ENCODE data around the gene FAM78A. TPM values are rescaled to one million over a fixed set of nuclear protein-coding genes. Genes with fewer than 3 reads are reported as not detected.

FAM78A gene
- total RNA-seq, 1 experiment from 2014 or later, result 1.3 TPM

DNA sequence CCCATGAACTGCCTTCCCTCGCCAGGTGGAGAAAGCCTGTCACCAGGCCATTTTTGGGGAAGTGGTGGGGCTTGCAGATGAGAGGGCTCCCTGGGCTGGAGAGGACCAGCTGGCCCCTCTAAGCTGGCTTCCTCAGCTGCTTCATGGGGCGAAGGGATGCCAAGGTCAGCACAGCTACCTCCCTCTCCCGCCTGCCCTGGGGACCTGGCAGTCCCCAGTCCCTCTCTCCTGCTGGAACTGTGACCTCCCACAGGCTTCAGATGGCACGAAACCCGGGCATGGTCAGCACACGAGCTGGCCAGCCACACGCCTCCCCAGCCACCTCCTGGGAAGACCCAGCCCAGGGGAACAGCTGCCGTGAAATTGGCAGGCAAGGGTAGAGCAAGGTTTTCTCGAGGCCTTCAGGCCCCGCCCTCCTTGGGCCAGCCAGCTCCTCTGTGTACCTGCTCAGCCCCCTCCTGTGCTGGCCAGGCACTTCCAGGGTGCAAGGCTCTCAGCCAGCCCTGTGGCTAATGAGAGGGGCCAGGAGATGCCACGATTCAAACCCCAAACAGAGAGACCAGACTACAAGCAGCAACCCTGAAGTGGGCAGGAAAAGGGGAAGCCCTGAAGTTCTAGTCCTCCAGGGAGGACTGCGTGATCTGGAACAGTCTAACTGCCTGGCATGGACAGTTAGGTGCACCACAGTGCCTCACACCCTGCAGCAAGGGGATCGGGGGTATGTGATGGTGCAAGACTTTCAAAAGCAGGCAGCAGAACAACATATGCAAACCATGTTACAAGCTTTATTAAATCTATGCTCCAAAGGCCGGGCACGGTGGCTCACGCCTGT is 26.1 kb upstream of the FAM78A start:
- Histone ChIP-seq H2AFZ (no peak overlapping the region), H3K27ac (no peak overlapping the region), H4K20me1 (ENCODE audit: insufficient read depth) (no peaks in the 10 kb centered on the region), H3K4me3 (no peak overlapping the region), H3K79me2 (ENCODE audit: low read depth) (no peaks in the 10 kb centered on the region), H3K4me1 (replicated peaks; ENCODE audit: insufficient read depth) (peaks cover 15% of the 10 kb centered on the region), H3K4me2 (no peak overlapping the region), H3K9me2 (ENCODE audit: insufficient read depth) (no peaks in the 10 kb centered on the region), H3K27me3 (ENCODE audit: insufficient read depth, low read depth) (no peaks in the 10 kb centered on the region), H3F3A (ENCODE audit: insufficient read depth, low read depth) (peaks cover 18% of the 10 kb centered on the region; the same call in 1 of the 2 replicates), H3K36me3 (ENCODE audit: low read depth) (no peaks in the 10 kb centered on the region), H3K9me3 (ENCODE audit: insufficient read depth, low read depth) (no peaks in the 10 kb centered on the region)
- BruUV-seq (replicated peaks), result no TSS peak
- no peak for TF ChIP-seq EZH2 (IDR thresholded peaks at IDR 0.05; ENCODE audit: low read depth)
- TF ChIP-seq, protein P1, sequence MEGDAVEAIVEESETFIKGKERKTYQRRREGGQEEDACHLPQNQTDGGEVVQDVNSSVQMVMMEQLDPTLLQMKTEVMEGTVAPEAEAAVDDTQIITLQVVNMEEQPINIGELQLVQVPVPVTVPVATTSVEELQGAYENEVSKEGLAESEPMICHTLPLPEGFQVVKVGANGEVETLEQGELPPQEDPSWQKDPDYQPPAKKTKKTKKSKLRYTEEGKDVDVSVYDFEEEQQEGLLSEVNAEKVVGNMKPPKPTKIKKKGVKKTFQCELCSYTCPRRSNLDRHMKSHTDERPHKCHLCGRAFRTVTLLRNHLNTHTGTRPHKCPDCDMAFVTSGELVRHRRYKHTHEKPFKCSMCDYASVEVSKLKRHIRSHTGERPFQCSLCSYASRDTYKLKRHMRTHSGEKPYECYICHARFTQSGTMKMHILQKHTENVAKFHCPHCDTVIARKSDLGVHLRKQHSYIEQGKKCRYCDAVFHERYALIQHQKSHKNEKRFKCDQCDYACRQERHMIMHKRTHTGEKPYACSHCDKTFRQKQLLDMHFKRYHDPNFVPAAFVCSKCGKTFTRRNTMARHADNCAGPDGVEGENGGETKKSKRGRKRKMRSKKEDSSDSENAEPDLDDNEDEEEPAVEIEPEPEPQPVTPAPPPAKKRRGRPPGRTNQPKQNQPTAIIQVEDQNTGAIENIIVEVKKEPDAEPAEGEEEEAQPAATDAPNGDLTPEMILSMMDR (conservative IDR thresholded peaks at IDR 0.05), result no peak
- DNase-seq, result no peak
- intact Hi-C loops (cut with micrococcal nuclease; ENCODE audit: unreplicated experiment), result no loop called here
- CTCF ChIA-PET, result no interaction called here
- POLR2A ChIA-PET (ENCODE audit: unreplicated experiment), result interaction anchor here (0.6 kb wide), 1 partner anchor 9 kb away, joined by 21 read pairs; no protein-coding TSS in a partner anchor

DNA sequence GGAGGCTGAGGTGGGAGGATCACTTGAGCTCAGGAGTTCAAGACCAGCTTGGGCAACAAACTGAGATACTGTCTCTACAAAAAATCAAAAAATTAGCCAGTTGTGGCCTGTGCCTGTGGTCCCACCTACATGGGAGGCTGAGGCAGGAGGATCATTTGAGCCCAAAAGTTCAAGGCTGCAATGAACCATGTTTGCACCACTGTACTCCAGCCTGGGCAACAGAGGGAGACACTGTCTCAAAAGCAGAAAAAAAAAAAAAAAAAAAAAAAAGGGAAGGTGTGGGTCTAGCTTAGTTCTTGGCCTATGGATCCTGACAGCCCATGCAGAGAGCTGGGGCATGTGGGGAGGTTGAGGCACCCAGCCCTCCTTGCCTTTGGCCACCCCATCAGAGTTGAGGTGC is 24.1 kb upstream of the FAM78A start:
- no TSS peak for BruUV-seq (replicated peaks)
- Histone ChIP-seq H3K4me3 (no peak overlapping the region), H3K9me2 (ENCODE audit: insufficient read depth) (no peaks in the 10 kb centered on the region), H3K4me2 (no peak overlapping the region), H4K20me1 (ENCODE audit: insufficient read depth) (no peaks in the 10 kb centered on the region), H3K4me1 (replicated peaks; ENCODE audit: insufficient read depth) (peaks cover 11% of the 10 kb centered on the region), H3F3A (ENCODE audit: insufficient read depth, low read depth) (peaks cover 14% of the 10 kb centered on the region; the same call in 1 of the 2 replicates), H2AFZ (no peak overlapping the region), H3K27ac (no peak overlapping the region), H3K9me3 (ENCODE audit: insufficient read depth, low read depth) (no peaks in the 10 kb centered on the region), H3K79me2 (ENCODE audit: low read depth) (no peaks in the 10 kb centered on the region), H3K27me3 (ENCODE audit: insufficient read depth, low read depth) (no peaks in the 10 kb centered on the region), H3K36me3 (ENCODE audit: low read depth) (no peaks in the 10 kb centered on the region)
- intact Hi-C loops (cut with micrococcal nuclease; ENCODE audit: unreplicated experiment), result no loop called here
- POLR2A ChIA-PET (ENCODE audit: unreplicated experiment), result no interaction called here
- CTCF ChIA-PET, result interaction anchor here (0.6 to 0.7 kb wide), 2 partner anchors 30 to 34 kb away, joined by 7 to 13 read pairs; no protein-coding TSS in a partner anchor
- no peak for TF ChIP-seq EZH2 (IDR thresholded peaks at IDR 0.05; ENCODE audit: low read depth)
- TF ChIP-seq, protein P1 (conservative IDR thresholded peaks at IDR 0.05), result no peak
- DNase-seq, result no peak

DNA sequence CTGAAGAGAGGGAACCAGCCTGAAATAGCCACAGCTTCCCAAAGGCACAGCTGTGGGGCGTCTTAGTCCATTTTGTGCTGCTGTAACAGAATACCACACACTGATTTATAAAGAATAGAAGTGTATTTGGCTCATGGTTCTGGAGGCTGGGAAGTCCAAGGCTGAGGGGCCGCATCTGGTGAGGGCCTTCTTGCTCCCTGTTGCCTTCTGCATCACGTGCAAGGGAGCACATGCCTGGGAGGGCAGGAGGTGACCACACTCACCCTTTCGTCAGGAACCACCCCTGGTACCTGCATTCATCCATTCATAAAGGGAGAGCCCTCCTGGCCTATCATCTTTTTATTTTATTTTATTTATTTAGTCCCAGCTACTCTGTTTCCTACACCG is 23.6 kb upstream of the FAM78A start:
- H3K4me3 ChIP-seq, result no peak overlapping the region
- intact Hi-C loops (cut with micrococcal nuclease; ENCODE audit: unreplicated experiment), result no loop called here
- no peaks in the 10 kb centered on the region for H3K36me3 ChIP-seq (ENCODE audit: low read depth)
- peaks cover 6% of the 10 kb centered on the region for H3K4me1 ChIP-seq (replicated peaks; ENCODE audit: insufficient read depth)
- H3F3A ChIP-seq (ENCODE audit: insufficient read depth, low read depth), result peaks cover 9% of the 10 kb centered on the region; the same call in 1 of the 2 replicates
- ChIA-PET CTCF (interaction anchor here (0.7 kb wide), 1 partner anchor 34 kb away, joined by 7 read pairs; no protein-coding TSS in a partner anchor), POLR2A (ENCODE audit: unreplicated experiment) (no interaction called here)
- TF ChIP-seq, protein P1 (conservative IDR thresholded peaks at IDR 0.05), result no peak
- no peak for TF ChIP-seq EZH2 (IDR thresholded peaks at IDR 0.05; ENCODE audit: low read depth)
- no peak overlapping the region for H3K4me2 ChIP-seq
- no peak for DNase-seq
- no peak overlapping the region for H2AFZ ChIP-seq
- H3K9me2 ChIP-seq (ENCODE audit: insufficient read depth), result no peaks in the 10 kb centered on the region
- H3K79me2 ChIP-seq (ENCODE audit: low read depth), result no peaks in the 10 kb centered on the region
- H4K20me1 ChIP-seq (ENCODE audit: insufficient read depth), result no peaks in the 10 kb centered on the region
- H3K9me3 ChIP-seq (ENCODE audit: insufficient read depth, low read depth), result no peaks in the 10 kb centered on the region
- H3K27me3 ChIP-seq (ENCODE audit: insufficient read depth, low read depth), result no peaks in the 10 kb centered on the region
- no TSS peak for BruUV-seq (replicated peaks)
- H3K27ac ChIP-seq, result no peak overlapping the region

Measured in PC-9 (cell line).